GDM1 (cell line): ENCODE data around the gene KRTAP5-4.
"Not testable (repeated sequence)": the region's sequence is repeated elsewhere in the genome, so short reads cannot be mapped to it uniquely, and the experiment has no call there.

Experiments used
- DNase-seq: peaks from one replicate; lab custom pipeline; 2025; lab: John Stamatoyannopoulos, UW

Gene KRTAP5-4

DNA sequence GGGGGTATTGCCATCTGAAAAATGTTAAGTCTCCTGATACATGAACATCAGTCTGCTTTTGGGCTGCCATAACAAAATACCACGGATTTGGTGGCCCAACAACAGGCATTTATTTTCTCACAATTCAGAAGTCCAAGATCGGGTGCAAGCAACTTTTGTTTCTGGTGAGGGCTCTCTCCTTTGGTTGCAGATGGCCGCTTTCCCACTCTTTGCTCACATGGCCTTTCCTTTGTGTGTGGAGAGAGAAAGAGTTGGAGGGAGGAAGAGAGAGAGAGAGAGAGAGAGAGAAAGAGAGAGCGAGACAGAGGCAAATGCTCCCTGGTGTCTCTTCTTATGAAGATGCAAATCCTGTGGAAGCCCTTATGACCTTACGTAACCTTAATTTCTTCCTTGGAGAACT is 21.3 kb downstream of the KRTAP5-4 start:
- DNase-seq, result no peak

GRCh38 chr11:1598816-1599215 is 23.1 kb downstream of the KRTAP5-4 start:
- DNase-seq, result no peak

- not testable (repeated sequence) for DNase-seq
Observed at GRCh38 chr11:1598406-1598805, 23.5 kb downstream of the KRTAP5-4 start.

GRCh38 chr11:1597994-1598380 is 24.0 kb downstream of the KRTAP5-4 start, which contains the start of gene KRTAP5-2:
TSS of gene KRTAP5-2 (minus strand) at chr11:1598294. CDS start at chr11:1598250, 44 bp downstream.
- DNase-seq, result no peak

DNA sequence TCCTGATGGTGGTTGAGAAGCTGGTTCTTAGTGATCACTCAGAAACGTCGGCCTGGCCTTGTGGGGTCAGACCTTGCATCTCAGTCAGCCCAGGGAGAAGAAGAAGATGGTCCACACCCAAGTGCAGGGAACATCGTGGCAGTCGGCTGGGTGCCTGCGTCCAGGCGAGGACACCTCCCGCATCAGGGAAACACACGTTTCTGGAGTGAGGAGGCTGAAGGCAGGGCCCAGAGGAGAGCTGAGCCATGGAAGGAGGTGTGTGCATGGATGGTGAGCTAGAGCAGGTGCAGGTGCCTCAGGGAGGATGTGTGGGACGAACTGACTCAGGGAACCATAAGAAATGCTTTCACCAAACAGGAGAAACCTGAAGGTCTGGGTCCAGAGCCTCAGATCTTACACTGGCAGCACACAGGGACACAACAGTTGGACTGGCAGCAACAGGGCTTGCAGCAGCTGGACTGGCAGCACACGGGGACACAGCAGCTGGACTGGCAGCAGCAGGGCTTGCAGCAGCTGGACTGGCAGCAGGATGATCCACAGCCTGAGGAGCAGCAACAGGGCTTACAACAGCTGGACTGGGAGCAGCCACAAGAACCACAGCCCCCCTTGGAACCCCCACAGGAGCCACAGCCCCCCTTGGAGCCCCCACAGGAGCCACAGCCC is 24.5 kb downstream of the KRTAP5-4 start:
- no peak for DNase-seq

- DNase-seq, result not testable (repeated sequence)
Observed at GRCh38 chr11:1596576-1597121, 25.3 kb downstream of the KRTAP5-4 start.

- not testable (repeated sequence) for DNase-seq
Observed at GRCh38 chr11:1595994-1596575, 25.9 kb downstream of the KRTAP5-4 start.

GRCh38 chr11:1592628-1593027 is 29.3 kb downstream of the KRTAP5-4 start:
- DNase-seq, result no peak

- no peak for DNase-seq
Observed at GRCh38 chr11:1589996-1590395, 31.9 kb downstream of the KRTAP5-4 start.

DNA sequence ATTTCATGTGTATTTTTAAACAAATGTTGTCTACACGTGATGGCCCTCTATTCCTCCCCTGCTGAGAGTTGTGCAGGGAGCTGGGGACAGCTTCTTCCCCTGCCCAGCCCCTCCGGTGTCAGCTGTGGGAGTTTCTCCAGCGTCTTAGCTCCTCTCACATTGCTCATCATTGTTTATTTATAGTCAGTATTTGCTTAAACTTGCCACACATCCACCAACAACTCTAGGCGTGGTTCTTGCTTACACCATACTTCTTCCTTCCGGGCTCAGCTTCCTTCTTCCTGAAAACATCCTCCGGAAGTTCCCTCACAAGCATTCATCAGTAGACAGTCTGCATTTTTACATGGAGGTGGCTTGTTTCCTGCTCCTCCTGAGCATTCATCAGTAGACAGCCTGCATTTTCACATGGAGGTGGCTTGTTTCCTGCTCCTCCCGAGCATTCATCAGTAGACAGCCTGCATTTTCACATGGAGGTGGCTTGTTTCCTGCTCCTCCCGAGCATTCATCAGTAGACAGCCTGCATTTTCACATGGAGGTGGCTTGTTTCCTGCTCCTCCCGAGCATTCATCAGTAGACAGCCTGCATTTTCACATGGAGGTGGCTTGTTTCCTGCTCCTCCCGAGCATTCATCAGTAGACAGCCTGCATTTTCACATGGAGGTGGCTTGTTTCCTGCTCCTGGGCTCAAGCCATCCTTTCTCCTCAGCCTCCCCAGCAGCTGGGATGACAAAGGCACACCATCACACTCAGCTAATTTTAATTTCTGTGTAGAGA is 32.6 kb downstream of the KRTAP5-4 start:
- not testable (repeated sequence) for DNase-seq

DNA sequence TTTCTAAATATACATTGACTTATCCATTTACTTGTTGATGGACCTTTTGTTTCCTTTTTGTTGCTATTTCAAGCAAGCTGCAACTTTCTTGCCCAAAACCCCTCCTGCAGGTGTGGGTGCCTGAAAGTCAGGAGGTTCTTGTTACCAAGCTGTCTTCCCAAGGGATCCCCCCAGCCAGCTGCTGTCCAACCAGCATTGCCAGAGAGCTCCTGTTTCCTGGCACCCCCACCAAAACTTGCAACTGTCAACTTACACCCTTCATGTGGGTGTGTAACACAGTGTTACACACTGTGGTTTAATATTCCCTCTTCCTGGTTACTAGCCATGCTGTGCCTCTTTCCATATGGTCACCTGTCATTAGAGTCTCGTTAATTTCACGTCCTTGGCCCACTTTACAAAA is 35.2 kb downstream of the KRTAP5-4 start:
- no peak for DNase-seq

DNA sequence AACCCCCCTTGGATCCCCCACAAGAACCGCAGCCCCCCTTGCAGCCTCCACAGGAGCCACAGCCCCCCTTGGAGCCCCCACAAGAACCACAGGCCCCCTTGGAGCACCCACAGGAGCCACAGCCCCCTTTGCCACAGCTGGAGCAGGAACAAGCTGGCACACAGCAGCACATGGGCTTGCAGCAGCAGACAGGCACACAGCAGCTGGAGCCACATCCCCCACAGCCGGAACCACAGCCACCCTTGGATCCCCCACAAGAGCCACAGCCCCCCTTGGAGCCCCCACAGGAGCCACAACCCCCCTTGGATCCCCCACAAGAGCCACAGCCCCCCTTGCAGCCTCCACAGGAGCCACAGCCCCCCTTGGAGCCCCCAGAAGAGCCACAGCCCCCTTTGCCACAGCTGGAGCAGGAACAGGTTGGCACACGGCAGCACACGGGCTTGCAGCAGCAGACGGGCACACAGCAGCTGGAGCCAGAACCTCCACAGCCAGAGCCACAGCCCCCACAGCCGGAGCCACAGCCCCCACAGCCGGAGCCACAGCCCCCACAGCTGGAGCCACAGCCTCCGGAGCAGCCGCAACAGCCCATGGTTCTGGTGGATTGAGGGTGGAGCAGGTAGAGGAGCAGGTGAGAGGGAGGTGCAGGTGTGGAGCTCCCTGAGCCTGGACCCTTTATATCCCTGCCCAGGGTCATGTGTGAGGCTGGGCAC is 37.1 kb downstream of the KRTAP5-4 start, which contains the start of gene KRTAP5-1:
KRTAP5-1 (minus strand) TSS at position 623 of the 710 bp plus-strand sequence; CDS start at position 589, 34 bp downstream.
- not testable (repeated sequence) for DNase-seq

GRCh38 chr11:1582909-1583308 is 39.0 kb downstream of the KRTAP5-4 start:
- not testable (repeated sequence) for DNase-seq

DNA sequence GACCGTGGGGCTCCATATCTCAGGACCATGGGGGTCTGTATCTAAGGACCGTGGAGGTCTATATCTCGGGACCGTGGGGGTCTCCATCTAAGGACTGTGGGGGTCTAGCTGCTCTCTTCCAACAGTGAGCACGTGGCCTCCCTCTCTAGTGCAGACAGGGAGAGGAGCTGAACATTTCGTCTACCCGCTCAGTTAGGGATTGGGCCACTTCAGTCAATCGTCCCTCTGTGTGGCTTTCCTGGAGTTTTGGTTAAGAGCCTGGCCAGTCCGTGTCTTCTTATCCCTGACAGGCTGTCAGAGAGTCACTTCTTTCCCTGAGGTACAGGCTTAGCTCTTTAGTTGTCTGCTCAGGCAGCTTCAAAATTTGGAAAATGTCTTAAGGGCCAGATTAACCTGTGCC is 40.0 kb downstream of the KRTAP5-4 start:
- no peak for DNase-seq

DNA sequence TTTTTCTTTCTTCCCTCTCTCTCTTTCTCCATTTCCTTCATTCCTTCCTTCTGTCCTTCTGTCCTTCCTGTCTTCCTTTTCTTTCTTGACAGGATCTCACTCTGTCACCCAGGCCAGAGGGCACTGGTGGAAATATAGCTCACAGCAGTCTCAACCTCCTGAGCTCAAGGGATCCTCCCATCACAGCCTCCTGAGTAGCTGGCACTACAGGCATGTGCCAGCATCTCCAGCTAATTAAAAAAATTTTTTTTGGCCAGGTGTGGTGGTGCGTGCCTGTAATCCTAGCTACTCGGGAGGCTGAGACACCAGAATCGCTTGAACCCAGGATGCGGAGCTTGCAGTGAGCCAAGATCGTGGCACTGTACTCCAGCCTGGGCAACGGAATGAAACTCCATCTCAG is 45.1 kb downstream of the KRTAP5-4 start:
- DNase-seq, result no peak

DNA sequence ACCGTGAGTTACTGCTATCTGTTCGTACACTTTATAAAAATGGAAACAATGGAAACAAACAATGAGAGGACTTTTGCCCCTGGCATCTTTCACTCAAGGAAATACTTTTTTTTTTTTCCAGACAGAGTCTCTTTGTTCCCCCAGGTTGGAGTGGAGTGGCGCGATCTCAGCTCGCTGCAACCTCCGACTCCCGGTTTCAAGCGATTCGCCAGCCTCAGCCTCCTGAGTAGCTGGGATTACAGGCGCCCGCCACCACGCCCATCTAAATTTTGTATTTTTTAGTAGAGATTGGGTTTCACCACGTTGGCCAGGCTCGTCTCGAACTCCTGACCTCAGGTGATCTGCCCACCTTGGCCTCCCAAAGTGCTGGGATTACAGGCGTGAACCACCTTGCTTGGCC is 46.2 kb downstream of the KRTAP5-4 start:
- DNase-seq, result not testable (repeated sequence)

GRCh38 chr11:1574933-1575242 is 47.0 kb downstream of the KRTAP5-4 start:
- no peak for DNase-seq

GRCh38 chr11:1574238-1574932 is 47.6 kb downstream of the KRTAP5-4 start:
- no peak for DNase-seq

DNA sequence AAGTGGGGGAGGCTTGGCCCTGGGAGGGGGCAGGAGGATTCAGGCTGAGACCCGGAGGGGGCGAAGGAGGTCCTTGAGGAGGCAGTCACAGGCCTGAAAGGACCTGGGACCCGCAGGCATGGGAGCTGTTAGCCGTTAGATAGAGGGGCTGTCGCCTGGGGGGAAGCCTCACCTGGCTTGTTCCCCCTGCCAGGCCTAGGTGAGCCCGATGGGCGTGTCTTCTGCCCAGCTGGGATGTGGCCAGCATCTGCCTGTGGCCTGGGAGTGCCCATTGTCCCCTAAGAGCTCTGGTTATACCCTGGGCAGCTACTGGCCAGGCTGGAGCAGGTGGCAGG is 48.1 kb downstream of the KRTAP5-4 start:
- DNase-seq, result no peak

GRCh38 chr11:1573077-1573902 is 48.6 kb downstream of the KRTAP5-4 start:
- DNase-seq, result no peak
